LHCN-M2 (cell line): ENCODE data around the gene RUNX1. TPM values are rescaled to one million over a fixed set of nuclear protein-coding genes. Genes with fewer than 3 reads are reported as not detected.
"Not testable (repeated sequence)": the region's sequence is repeated elsewhere in the genome, so short reads cannot be mapped to it uniquely, and the experiment has no call there.

Source experiments
- DNase-seq: peaks from one replicate; pipeline ENCODE4 v3.0.0-alpha.2; 2012; ENCODE audit warnings: low read depth
- total RNA-seq: library from RNA; depleted of rRNA; stranded (reverse); fragments of >200 nt; gene quantifications from 2 replicates; pipeline ENCODE4 v1.2.3, GENCODE V29; 2014

The RUNX1 gene
- total RNA-seq, 1 experiment from 2014 or later: 43.9 TPM

GRCh38 chr21:34970167-34970500 lies 79.0 kb downstream of the RUNX1 start:
- DNase-seq: no peak

- DNase-seq: no peak
Measured at GRCh38 chr21:34969423-34970166, 79.5 kb downstream of the RUNX1 start.

GRCh38 chr21:34968414-34969333 lies 80.4 kb downstream of the RUNX1 start:
- DNase-seq: no peak

- peak; percentile 55 for DNase-seq
Measured at GRCh38 chr21:34967509-34968289, 81.4 kb downstream of the RUNX1 start.

GRCh38 chr21:34966881-34967280 lies 82.2 kb downstream of the RUNX1 start:
- not testable (repeated sequence) for DNase-seq

- peak; percentile 86 for DNase-seq
Measured at GRCh38 chr21:34965200-34966174, 83.6 kb downstream of the RUNX1 start.

GRCh38 chr21:34962586-34963222 lies 86.4 kb downstream of the RUNX1 start:
- DNase-seq: no peak

- no peak for DNase-seq
Measured at GRCh38 chr21:34962136-34962535, 87.0 kb downstream of the RUNX1 start.

GRCh38 chr21:34960687-34961086 lies 88.4 kb downstream of the RUNX1 start:
- no peak for DNase-seq

GRCh38 chr21:34959607-34960006 lies 89.5 kb downstream of the RUNX1 start:
- no peak for DNase-seq

GRCh38 chr21:34958040-34958439 lies 91.1 kb downstream of the RUNX1 start:
- DNase-seq: no peak

- no peak for DNase-seq
Measured at GRCh38 chr21:34956416-34957316, 92.4 kb downstream of the RUNX1 start.

- no peak for DNase-seq
Measured at GRCh38 chr21:34953950-34954349, 95.2 kb downstream of the RUNX1 start.

- DNase-seq: no peak
Measured at GRCh38 chr21:34952701-34953100, 96.4 kb downstream of the RUNX1 start.

GRCh38 chr21:34951868-34952267 lies 97.2 kb downstream of the RUNX1 start:
- not testable (repeated sequence) for DNase-seq

GRCh38 chr21:34950980-34951379 lies 98.1 kb downstream of the RUNX1 start:
- no peak for DNase-seq

- no peak for DNase-seq
Measured at GRCh38 chr21:34949499-34949898, 99.6 kb downstream of the RUNX1 start.

GRCh38 chr21:34949030-34949429 lies 100.1 kb downstream of the RUNX1 start:
- no peak for DNase-seq

GRCh38 chr21:34948157-34948556 lies 100.9 kb downstream of the RUNX1 start:
- DNase-seq: no peak
